Posterior cingulate gyrus (tissue), 11 donors: ENCODE data around the gene SYTL3.
"Not testable (repeated sequence)": the region's sequence is repeated elsewhere in the genome, so short reads cannot be mapped to it uniquely, and the experiment has no call there.

Experiments used
- DNase-seq, 10 donors: peaks; one replicate each; pipeline versions ENCODE4 v3.0.0 to v3.0.0-alpha.2; 2020 to 2021; ENCODE audit warnings: mixed read lengths in 3 of 10
- intact Hi-C: fragments of 100-400 bp; cut with DNase I; formaldehyde crosslinking; loops from one replicate; pipeline ENCODE4 v1.15.1; 2023

Gene SYTL3

DNA sequence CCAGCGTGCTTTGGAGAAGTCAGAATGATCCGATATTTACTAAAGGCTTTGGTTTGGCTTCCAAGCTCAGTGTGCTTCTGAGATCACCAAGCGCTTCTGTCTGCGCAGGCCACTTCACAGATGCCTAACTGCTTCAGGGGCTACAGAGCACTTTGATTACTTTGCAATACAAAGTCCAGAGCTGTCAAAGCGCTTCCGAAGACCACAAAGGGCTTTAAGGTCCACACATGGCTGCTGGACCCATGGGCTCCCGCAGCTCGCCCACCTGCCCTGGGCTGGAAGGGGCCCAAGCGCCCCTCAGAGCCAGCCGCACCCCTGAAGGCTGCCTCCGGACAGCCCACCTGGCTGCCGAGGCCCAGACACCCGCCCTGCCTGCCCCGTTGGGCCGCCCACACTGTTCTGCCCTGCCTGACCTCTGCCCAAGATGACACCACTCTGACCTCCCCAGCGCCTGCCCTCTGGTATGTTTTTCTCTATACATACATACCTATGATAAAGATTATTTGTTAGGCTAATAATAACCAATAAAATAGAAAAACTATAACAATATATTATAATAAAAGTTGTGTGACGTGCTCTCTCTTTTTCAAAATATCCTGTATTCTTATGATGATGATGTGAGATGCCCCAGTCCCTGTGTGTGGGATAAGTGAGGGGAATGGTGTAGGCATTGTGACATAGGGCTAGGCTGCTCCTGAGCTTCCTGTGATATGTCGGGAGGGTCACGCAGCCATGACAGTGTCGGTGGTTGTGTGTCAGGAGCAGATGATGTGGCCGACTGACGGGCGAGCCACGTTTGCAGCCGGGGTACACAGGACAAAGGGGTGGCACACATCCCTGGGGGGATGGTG, 27.9 kb upstream of the SYTL3 start:
- DNase-seq, result no peak

GRCh38 chr6:158622545-158623190, 27.2 kb upstream of the SYTL3 start:
- intact Hi-C loops, result no loop called here
- no peak for DNase-seq

More for the DNA sequence above, 27.9 kb upstream of the SYTL3 start:
- intact Hi-C loops, result no loop called here

DNA sequence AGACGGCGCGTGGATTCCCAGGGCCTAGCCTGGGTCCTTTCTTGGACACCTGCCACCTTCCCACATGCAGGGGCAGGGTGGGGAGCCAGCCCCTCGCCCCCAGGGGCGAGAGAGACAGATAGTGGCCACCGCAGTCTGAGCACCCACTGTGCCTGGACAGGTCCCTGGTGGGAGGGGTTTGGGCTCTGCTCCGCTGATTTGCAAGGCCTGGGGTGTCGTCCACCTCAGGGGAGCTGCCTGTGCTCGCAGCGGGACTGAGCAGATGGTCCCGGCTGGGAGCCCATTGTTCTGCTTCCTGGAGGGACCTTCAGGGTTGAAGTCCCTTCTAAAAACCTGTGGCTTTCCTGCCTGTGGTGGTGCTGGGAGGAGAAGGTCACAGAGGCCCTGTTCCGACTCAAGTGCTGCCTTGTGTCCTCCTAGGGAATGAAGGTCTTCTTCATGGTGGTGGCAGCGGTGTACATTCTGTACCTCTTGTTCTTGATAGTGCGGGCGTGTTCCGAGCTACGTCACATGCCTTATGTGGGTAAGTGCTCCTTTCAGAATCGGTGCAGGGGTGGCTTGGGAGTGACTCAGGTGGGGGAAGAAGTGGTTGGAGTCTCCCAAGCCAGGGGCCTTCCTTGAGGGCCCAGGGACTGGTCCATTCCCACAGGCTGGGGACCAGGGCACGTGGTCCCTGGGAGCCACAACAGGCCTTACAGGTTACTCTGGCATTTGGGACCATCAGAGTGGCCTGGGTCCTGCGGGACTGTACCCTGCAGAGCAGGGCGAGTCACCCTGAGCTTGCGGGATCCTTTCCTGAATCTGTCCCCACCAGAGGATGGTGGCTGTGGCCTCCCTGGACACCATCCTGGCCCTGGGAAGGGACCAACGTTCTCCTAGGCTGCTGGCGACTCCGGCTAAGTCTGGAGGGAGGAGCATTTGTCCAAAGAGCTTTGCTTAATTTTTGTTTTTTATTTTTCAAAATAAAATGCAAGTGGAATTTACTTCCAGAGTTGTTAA, 24.9 kb upstream of the SYTL3 start:
- intact Hi-C loops, result no loop called here
- no peak for DNase-seq

DNA sequence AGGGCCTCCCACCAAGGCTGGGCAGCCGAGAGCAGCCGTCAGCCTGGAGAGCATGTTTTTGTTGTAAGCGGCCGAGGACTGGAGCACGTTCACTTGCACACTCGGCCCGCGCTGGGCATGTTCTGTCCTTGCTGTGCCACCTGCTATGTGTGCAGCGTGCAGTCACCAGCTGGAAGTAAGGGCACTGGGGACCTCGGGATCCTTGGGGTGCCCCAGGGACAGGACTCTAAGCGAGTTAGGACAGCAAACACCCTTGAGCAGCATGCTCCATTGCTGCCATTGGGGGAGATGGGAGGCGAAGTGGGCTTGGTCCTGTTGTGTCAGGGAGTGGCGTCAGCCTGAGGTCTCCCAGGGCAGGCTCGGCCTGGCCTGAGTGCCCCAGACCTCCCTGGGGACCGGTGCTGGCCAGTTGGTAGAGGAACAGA, 24.0 kb upstream of the SYTL3 start:
- DNase-seq, result peak in 1 of 10 donors; percentile 78
- intact Hi-C loops, result no loop called here

DNA sequence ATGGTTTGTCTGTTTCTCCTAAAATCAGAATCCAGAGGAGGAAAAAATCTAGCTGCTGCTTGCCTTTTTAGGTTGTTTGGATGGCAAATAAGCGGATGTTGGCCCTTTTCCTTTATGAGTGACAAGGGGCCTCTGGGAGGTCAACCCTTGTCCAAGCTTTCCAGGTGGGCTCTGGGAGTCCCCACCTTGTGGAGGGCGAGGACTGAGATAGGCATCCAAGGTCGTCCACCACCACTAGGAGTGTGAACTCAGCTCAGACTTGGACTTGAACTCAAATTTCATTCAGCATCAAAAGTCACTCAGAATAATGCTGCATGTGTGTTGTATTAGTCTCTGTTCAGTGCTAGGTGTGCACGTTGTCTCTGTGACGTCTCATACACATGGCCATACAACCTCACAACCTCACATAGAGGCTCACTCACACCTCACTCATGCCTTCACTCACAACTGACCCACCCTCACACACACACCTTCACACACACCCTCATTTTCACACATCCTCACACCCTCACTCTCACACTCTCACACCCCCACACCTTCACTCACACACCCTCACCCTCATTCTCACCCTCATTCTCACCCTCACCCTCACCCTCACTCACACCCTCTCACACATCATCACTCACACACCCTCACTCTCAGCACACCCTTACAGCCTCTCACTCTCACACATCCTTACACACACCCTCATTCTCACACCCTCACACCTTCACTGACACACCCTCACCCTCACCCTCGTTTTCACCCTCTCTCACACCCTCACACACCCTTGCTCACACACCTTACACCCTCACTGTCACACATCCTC, 23.3 kb upstream of the SYTL3 start:
- intact Hi-C loops, result no loop called here
- no peak for DNase-seq

GRCh38 chr6:158627168-158627939, 22.5 kb upstream of the SYTL3 start:
- intact Hi-C loops, result no loop called here
- no peak for DNase-seq

GRCh38 chr6:158627940-158628211, 22.0 kb upstream of the SYTL3 start:
- intact Hi-C loops, result no loop called here
- peak in 1 of 10 donors; percentile 79 for DNase-seq

DNA sequence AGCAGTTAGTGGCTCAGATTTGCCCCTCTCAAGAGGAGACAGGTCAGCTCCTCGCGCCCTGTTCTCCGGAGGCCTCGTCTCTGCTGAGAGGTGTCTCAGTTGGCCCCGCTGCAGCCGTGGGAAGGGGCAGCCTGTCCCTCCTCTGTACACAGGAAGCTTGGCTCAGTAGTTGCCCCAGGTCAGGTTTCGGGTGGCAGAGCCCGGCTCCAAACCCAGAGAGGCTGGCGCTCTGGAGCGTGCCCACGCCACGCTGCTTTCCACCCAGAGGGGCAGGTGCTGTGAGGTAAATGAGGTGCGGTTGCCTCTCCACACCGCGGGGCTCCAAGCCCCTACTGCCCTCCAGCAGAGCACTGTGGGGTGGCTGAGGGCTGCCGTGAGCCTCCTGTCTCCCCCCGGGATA, 21.3 kb upstream of the SYTL3 start:
- DNase-seq, result peak in 1 of 10 donors; percentile 75
- intact Hi-C loops, result no loop called here

DNA sequence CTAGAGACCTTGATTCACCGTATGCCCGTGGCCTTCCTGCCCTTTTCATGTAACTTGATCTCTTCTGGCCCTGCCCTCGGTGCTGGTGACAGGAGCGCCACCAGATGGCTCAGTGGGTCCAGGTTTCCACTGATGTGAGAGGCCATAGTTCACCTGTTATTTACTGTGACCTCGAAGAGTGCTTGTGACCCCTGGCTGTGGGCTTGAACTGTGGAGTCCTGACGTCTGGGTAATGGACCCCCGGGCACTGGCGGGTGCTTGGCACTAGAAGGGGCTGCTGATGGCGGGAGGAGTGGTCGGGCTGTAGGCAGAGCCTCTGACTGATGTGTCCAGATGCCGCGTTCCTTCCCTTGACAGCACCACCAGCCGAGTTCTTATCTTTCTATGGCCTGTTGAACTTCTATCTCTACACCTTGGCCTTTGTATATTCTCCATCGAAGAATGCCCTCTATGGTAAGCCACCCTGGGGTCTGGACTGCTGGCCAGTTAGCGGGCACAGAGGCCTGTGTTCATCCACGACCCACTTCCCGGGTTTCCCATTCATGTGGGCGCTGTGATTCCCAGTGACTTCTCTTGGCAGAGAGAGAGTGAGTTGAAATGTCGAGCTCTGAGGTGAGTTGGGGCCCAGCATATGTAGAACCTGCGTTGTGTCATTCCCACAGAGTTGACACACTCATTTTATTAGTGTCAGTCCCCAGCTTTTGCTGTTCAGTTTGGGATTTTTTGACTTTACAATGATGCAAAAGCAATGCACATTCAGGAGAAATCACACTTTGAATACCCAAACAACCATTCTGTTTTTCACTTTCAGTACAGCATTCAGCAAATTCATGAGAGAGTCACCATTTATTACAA, 20.3 kb upstream of the SYTL3 start:
- no peak for DNase-seq
- intact Hi-C loops, result no loop called here

GRCh38 chr6:158630938-158631616, 18.8 kb upstream of the SYTL3 start:
- intact Hi-C loops, result no loop called here
- peak in 3 of 10 donors; percentile 80 to 85 (median 85) for DNase-seq

DNA sequence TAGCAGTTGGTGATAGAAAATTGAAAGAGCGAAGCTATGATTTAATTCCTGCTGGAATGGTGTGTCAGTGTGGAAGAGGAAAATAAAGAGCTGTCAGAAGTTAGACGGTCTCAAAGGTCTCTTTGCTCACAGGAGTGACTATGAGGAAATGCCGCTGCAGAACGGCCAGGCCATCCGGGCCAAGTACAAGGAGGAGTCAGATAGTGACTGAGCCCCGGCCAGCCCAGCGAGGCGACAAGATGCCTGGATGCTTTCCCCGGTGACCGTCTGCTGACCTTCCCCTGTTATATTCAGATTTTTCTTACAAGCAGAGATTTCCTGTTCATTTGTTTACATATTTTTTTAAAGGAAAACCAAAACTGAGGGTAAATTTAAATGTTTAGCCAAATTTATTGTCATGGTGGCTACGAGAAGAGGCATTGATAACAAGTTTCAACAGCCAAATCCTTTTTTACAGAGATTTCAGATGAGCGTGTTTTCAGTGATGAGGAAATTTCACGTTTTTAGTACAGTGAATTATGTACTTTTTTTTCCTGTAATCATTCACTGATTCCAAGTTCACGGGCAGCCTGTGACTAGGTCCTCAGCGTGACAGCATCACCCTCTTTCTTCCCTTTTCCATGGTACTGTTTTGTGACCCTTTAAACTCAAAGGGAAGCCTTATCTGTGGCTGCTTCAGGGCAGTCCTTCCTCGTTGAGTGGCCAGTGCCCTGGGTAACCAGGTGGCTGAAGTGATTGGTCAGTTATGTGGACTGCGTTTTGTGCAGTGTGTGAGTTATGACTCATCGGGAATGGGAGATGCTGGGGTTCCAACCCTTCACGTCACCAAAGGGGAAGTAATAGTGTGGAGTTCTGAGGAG, 17.9 kb upstream of the SYTL3 start:
- DNase-seq, result peak in 1 of 10 donors; percentile 74
- intact Hi-C loops, result no loop called here

- DNase-seq, intact Hi-C loops: not testable (repeated sequence)
Observed at GRCh38 chr6:158632538-158633119, 17.2 kb upstream of the SYTL3 start.

- intact Hi-C loops, result no loop called here
- no peak for DNase-seq
Observed at GRCh38 chr6:158633127-158633526, 16.7 kb upstream of the SYTL3 start.

DNA sequence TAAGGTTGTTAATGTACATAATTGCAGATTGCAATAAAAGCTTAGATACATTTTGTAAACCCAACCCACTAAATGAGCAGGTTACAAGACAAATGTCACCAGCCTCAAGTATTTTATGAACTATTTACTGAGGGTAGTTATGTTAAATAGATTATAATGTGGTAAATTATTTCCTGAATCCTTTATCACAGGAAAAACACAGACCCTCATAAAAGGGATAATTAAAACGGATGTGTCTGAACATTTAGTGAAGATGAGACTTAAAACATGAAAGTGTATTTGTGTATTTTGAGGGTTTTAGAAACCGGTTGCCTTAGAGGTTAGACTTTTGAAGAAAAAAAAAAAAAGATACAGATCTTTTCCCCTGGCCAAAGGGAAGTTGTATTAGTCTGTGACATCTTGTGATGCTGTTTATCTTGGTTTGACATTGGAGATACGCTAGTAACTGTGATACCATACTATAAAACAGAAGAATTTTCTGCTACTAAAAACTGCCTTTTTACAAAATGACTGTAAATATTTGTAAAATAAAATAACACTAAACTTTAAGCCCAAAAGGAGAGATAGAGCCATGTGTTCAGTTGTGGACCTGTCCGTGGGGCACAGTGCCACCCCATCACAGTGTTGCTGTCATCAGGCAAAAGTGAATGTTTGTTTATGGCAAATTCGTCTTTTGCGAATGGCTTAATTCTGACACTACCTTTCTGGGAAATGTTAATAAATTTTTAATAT, 15.0 kb upstream of the SYTL3 start:
- intact Hi-C loops, result no loop called here
- no peak for DNase-seq

DNA sequence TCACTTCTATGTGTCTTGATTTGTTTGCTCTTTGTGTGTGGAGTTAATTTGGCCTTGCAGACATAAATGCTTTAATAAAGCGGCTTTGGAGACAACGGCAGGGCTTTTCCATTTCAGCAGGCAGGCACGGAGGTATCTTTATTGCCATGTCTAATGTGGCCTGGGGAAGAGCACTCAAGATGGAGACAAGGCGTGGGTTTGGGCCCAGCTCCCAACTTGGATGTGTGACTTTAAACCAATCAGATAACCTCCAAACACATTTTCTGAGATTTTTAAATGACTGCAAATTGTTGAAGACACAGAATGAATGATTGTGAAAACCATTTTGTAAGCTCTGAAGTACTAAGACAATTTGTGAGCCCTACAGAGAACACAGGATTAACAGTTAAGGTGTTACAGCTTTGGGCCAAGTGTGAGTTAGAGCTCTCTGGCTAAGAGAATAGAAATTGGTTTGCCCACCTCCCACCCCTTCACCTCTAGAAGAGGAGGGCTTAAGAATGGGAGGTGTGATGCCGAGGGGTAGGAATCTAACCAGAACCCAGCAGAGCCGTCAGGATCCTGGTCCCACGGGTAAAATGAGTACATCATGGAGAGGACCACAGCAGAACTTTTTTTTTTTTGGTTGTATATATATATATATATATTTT, 14.3 kb upstream of the SYTL3 start:
- intact Hi-C loops, result no loop called here
- DNase-seq, result no peak
